ENCODE results near the gene CNDP2.

Gene CNDP2

DNA sequence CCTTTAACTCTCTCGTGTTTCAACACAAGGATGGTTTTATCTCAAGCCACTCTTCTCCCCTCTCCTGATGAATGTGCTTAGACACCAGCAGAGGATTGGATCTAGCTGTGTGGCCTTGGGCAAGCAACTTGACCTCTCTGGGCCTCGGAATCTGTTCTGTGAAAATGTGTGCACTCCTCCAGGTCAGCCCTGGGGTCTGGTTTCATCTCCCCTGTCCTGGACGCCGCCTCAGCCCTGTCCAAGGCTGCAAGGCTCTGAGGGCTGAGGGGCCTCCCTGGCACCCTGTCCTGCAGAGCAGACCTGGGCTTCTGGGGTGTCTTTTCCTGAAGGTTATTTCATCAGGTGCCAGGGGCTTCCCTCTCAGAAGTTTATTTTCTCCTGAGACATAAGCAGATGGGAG, 66.6 kb downstream of the CNDP2 start:
- TF ChIP-seq EP300 (IDR thresholded peaks at IDR 0.05; ENCODE audit: borderline replicate concordance) (no peak), CREB1 (IDR thresholded peaks at IDR 0.05; ENCODE audit: low read depth) (no peak), ZBTB7A (IDR thresholded peaks at IDR 0.05; ENCODE audit: low read depth) (no peak), EGR1 (IDR thresholded peaks at IDR 0.05) (no peak), YY1 (IDR thresholded peaks at IDR 0.05; ENCODE audit: low read depth) (no peak), TCF12 (IDR thresholded peaks at IDR 0.05; ENCODE audit: low read depth) (no peak)

DNA sequence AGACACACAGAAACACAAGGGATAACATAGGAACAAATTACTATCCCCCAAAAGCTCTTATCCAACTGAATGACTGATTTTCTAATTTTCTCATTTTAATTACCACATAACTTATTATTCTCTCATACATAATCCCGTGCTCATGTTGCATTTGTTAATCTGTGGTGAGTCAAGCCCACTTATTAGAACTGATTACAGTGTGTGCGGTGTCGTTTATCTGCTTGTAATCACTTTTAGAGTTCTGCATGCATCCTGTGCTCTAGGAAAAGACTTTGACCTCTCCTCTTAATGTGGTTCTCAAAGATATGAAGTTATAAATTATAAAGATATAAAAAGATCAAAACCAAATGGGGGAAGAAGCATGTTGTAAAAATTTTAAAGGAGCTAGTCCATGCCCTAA, 67.8 kb downstream of the CNDP2 start:
- no peak for TF ChIP-seq RAD21 (IDR thresholded peaks at IDR 0.05; ENCODE audit: low read depth)
- no peak for TF ChIP-seq TEAD4 (IDR thresholded peaks at IDR 0.05)
- TF ChIP-seq, protein P1, sequence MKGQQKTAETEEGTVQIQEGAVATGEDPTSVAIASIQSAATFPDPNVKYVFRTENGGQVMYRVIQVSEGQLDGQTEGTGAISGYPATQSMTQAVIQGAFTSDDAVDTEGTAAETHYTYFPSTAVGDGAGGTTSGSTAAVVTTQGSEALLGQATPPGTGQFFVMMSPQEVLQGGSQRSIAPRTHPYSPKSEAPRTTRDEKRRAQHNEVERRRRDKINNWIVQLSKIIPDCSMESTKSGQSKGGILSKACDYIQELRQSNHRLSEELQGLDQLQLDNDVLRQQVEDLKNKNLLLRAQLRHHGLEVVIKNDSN (IDR thresholded peaks at IDR 0.05) = no peak
- no peak for TF ChIP-seq CEBPB (IDR thresholded peaks at IDR 0.05)
- no peak for TF ChIP-seq TCF12 (IDR thresholded peaks at IDR 0.05; ENCODE audit: low read depth)
- TF ChIP-seq EP300 (IDR thresholded peaks at IDR 0.05; ENCODE audit: borderline replicate concordance) = no peak
- TF ChIP-seq, protein P2, sequence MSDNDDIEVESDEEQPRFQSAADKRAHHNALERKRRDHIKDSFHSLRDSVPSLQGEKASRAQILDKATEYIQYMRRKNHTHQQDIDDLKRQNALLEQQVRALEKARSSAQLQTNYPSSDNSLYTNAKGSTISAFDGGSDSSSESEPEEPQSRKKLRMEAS (IDR thresholded peaks at IDR 0.05) = no peak
- TF ChIP-seq TAF1 (IDR thresholded peaks at IDR 0.05; ENCODE audit: low read depth) = no peak

DNA sequence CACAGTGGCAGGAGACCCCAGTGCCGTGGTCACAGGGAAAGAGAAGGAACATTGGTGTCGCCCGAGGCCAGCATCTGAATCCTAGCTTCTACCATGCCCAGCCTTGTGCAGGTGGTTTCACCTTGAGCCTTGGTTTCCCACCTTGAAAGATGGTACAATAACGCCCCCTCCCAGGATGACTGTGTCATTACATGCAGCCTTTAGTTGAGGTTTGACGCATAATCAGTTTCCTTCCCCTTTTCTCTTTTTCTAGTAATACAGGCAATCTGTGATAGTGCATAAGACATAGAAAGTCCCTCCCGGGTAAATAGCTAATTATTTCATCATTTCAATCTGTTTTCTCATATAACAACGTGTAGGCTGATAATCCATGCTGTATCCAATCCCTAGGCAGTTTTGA, 71.7 kb downstream of the CNDP2 start:
- TF ChIP-seq, protein P3, sequence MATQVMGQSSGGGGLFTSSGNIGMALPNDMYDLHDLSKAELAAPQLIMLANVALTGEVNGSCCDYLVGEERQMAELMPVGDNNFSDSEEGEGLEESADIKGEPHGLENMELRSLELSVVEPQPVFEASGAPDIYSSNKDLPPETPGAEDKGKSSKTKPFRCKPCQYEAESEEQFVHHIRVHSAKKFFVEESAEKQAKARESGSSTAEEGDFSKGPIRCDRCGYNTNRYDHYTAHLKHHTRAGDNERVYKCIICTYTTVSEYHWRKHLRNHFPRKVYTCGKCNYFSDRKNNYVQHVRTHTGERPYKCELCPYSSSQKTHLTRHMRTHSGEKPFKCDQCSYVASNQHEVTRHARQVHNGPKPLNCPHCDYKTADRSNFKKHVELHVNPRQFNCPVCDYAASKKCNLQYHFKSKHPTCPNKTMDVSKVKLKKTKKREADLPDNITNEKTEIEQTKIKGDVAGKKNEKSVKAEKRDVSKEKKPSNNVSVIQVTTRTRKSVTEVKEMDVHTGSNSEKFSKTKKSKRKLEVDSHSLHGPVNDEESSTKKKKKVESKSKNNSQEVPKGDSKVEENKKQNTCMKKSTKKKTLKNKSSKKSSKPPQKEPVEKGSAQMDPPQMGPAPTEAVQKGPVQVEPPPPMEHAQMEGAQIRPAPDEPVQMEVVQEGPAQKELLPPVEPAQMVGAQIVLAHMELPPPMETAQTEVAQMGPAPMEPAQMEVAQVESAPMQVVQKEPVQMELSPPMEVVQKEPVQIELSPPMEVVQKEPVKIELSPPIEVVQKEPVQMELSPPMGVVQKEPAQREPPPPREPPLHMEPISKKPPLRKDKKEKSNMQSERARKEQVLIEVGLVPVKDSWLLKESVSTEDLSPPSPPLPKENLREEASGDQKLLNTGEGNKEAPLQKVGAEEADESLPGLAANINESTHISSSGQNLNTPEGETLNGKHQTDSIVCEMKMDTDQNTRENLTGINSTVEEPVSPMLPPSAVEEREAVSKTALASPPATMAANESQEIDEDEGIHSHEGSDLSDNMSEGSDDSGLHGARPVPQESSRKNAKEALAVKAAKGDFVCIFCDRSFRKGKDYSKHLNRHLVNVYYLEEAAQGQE (IDR thresholded peaks at IDR 0.05; ENCODE audit: low read depth) = no peak
- TF ChIP-seq, protein P1 (IDR thresholded peaks at IDR 0.05) = no peak
- TF ChIP-seq TEAD4 (IDR thresholded peaks at IDR 0.05) = no peak
- TF ChIP-seq, protein P2 (IDR thresholded peaks at IDR 0.05) = no peak
- peak; percentile 40; the same call in 1 of the 2 replicates for TF ChIP-seq RAD21 (IDR thresholded peaks at IDR 0.05; ENCODE audit: low read depth)

DNA sequence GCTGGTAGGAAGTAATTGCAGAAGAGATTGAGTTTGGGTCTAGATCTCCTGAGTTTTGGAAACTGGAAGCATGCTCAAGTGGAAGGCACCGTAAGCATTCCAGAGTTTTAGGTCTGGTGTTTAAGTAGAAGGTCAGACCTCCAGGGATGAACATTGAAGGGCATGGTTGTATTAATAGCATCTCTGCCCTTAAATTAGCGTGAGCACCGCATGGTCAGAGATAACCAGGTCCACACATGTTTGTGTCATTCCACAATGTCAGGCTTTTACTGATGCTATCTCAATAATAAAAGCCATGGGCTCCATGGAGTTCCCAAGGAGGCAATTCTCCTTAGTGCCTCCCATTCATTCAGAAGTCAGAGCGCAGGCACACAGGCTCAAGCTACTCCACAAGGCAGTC, 73.2 kb downstream of the CNDP2 start:
- TF ChIP-seq TAF1 (IDR thresholded peaks at IDR 0.05; ENCODE audit: low read depth) (no peak), EGR1 (IDR thresholded peaks at IDR 0.05) (no peak), CREB1 (IDR thresholded peaks at IDR 0.05; ENCODE audit: low read depth) (no peak), TCF12 (IDR thresholded peaks at IDR 0.05; ENCODE audit: low read depth) (no peak), TEAD4 (IDR thresholded peaks at IDR 0.05) (no peak), FOXM1 (IDR thresholded peaks at IDR 0.05; ENCODE audit: borderline replicate concordance, low read depth) (no peak)
- TF ChIP-seq, protein P1 (IDR thresholded peaks at IDR 0.05) = no peak
- TF ChIP-seq, protein P2 (IDR thresholded peaks at IDR 0.05) = no peak

DNA sequence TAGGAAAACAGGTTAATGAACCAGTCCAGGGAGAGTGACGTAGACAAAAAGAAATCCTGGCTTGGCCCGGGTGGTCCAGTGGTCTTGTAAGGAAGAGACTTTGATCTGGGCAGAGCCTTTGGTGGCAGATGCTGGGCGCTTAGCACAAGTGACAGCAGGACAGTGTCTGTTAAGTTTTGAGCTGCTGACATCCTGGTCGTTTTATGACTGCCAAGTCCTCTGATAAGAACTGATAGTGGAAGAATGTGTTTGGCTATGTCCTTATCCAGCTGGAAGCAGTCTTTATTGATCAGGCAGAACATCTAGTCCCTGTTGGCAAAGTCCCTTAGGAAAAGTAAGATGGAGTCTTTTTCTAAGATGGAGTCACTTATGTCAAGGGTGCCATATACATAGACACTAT, 74.1 kb downstream of the CNDP2 start:
- no peak for TF ChIP-seq NFIC (IDR thresholded peaks at IDR 0.05)
- no peak for TF ChIP-seq TAF1 (IDR thresholded peaks at IDR 0.05; ENCODE audit: low read depth)
- no peak for TF ChIP-seq EP300 (IDR thresholded peaks at IDR 0.05; ENCODE audit: borderline replicate concordance)
- TF ChIP-seq ZBTB7A (IDR thresholded peaks at IDR 0.05; ENCODE audit: low read depth) = no peak
- no peak for TF ChIP-seq CREB1 (IDR thresholded peaks at IDR 0.05; ENCODE audit: low read depth)
- TF ChIP-seq TCF12 (IDR thresholded peaks at IDR 0.05; ENCODE audit: low read depth) = no peak
- TF ChIP-seq CEBPB (IDR thresholded peaks at IDR 0.05) = no peak
- TF ChIP-seq, protein P1 (IDR thresholded peaks at IDR 0.05) = no peak

DNA sequence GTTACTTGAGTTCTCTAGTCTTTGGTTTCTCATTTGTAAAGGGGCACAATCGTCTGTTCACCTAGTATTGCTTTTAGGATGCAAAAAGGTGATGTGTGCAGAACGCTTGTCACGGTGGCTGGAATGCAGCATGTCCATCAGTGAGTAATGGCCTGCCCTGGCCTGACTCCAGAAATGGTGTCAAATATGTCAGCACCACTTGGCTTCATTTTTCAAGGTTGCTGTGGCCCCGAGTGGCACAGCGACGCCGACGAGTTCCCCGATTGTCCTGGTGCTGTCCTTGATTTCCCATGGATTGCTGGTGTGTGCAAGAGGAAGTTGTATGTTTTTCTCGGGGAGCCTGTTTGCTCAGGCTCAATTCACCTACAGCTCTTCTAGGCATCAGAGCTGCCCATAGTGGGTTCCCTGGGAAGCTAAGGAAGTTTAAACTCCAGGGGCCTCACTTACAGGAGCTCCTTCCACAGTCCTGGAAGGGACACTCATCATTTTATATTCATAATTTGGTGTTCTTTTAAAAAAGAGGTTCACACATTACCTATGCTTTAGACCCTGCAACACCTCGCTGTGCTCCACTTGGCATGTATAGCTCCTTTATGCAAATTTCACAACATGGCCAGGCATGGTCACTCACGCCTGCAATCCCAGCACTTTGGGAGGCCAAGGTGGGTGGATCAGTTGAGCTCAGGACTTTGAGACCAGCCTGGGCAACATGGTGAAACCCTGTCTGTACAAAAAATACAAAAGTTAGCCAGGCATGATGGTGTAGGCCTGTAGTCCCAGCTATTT, 75.9 kb downstream of the CNDP2 start:
- TF ChIP-seq CEBPB (IDR thresholded peaks at IDR 0.05) = no peak
- TF ChIP-seq RAD21 (IDR thresholded peaks at IDR 0.05; ENCODE audit: low read depth) = no peak
- no peak for TF ChIP-seq ZBTB7A (IDR thresholded peaks at IDR 0.05; ENCODE audit: low read depth)
- TF ChIP-seq NFIC (IDR thresholded peaks at IDR 0.05) = no peak
- TF ChIP-seq, protein P2 (IDR thresholded peaks at IDR 0.05) = no peak
- TF ChIP-seq, protein P1 (IDR thresholded peaks at IDR 0.05) = no peak
- TF ChIP-seq TAF1 (IDR thresholded peaks at IDR 0.05; ENCODE audit: low read depth) = no peak
- TF ChIP-seq CREB1 (IDR thresholded peaks at IDR 0.05; ENCODE audit: low read depth) = no peak
- TF ChIP-seq TCF12 (IDR thresholded peaks at IDR 0.05; ENCODE audit: low read depth) = no peak
- TF ChIP-seq EP300 (IDR thresholded peaks at IDR 0.05; ENCODE audit: borderline replicate concordance) = no peak
- no peak for TF ChIP-seq FOXM1 (IDR thresholded peaks at IDR 0.05; ENCODE audit: borderline replicate concordance, low read depth)
- TF ChIP-seq, protein P3 (IDR thresholded peaks at IDR 0.05; ENCODE audit: low read depth) = no peak
- no peak for TF ChIP-seq TEAD4 (IDR thresholded peaks at IDR 0.05)
- no peak for TF ChIP-seq YY1 (IDR thresholded peaks at IDR 0.05; ENCODE audit: low read depth)
- no peak for TF ChIP-seq EGR1 (IDR thresholded peaks at IDR 0.05)

All from Ishikawa (cell line).